GM12872 (cell line): ENCODE data around the gene DNMT1.

Experiments
- CTCF ChIP-seq: IDR thresholded peaks from 3 replicates; pipeline ENCODE4 v1.5.1; 2011; ENCODE audit warnings: low read depth, mild to moderate bottlenecking, low read length, moderate library complexity; ENCODE audit not compliant: insufficient read depth

DNMT1 gene

GRCh38 chr19:10087296-10088061 is 107.3 kb downstream of the DNMT1 start:
- no peak for TF ChIP-seq CTCF

- no peak for TF ChIP-seq CTCF
Observed at GRCh38 chr19:10086591-10087192, 108.1 kb downstream of the DNMT1 start.

GRCh38 chr19:10085641-10086590 is 108.8 kb downstream of the DNMT1 start, which contains the start of gene SHFL:
Gene SHFL (plus strand): TSS chr19:10086317. CDS start chr19:10086428, 111 bp downstream.
- TF ChIP-seq CTCF: no peak

GRCh38 chr19:10084803-10085202 is 110.0 kb downstream of the DNMT1 start:
- no peak for TF ChIP-seq CTCF

- TF ChIP-seq CTCF: no peak
Observed at GRCh38 chr19:10083911-10084310, 110.8 kb downstream of the DNMT1 start.
